ENCODE data around the gene IYD.
"Not testable (repeated sequence)": the region's sequence is repeated elsewhere in the genome, so short reads cannot be mapped to it uniquely, and the experiment has no call there.

The IYD gene

GRCh38 chr6:150449055-150449454 lies 80.2 kb downstream of the IYD start:
- POLR2A ChIA-PET; H3K36me3 ChIP-seq (ENCODE audit: control insufficient read depth in 2 of 2, insufficient read depth in 1 of 2, low read length in 2 of 2): not testable (repeated sequence)
- CTCF ChIA-PET, result interaction anchor here (0.7 kb wide), 1 partner anchor 15 kb away, joined by 3 read pairs; no protein-coding TSS in a partner anchor

More at GRCh38 chr6:150449055-150449454, 80.2 kb downstream of the IYD start:
- not testable (repeated sequence) for H3K4me1 ChIP-seq (ENCODE audit: control insufficient read depth, insufficient read depth, low read length); H3K27ac ChIP-seq (ENCODE audit: extremely low read depth, low read depth, low read length); H3K4me3 ChIP-seq (ENCODE audit: low read depth, low read length); H3K9me3 ChIP-seq (ENCODE audit: control insufficient read depth, insufficient read depth, low read depth, low read length)
- peak; percentile 41; the same call in 1 of the 2 replicates for TF ChIP-seq ZNF202 (tag by site-specific recombination; IDR thresholded peaks at IDR 0.05; ENCODE audit: borderline replicate concordance)
- 0 out of 2 replicates have a peak, but pooled peaks have one; percentile 30 for TF ChIP-seq ZNF19 (tag by site-specific recombination; IDR thresholded peaks at IDR 0.05; ENCODE audit: low read depth)
- peak; percentile 56 for TF ChIP-seq ZNF510 (tag by site-specific recombination; IDR thresholded peaks at IDR 0.05; ENCODE audit: insufficient replicate concordance)
- peak; percentile 53 for TF ChIP-seq ZBTB11 (tag by site-specific recombination; conservative IDR thresholded peaks at IDR 0.05; ENCODE audit: low read depth)
- TF ChIP-seq, protein P1, sequence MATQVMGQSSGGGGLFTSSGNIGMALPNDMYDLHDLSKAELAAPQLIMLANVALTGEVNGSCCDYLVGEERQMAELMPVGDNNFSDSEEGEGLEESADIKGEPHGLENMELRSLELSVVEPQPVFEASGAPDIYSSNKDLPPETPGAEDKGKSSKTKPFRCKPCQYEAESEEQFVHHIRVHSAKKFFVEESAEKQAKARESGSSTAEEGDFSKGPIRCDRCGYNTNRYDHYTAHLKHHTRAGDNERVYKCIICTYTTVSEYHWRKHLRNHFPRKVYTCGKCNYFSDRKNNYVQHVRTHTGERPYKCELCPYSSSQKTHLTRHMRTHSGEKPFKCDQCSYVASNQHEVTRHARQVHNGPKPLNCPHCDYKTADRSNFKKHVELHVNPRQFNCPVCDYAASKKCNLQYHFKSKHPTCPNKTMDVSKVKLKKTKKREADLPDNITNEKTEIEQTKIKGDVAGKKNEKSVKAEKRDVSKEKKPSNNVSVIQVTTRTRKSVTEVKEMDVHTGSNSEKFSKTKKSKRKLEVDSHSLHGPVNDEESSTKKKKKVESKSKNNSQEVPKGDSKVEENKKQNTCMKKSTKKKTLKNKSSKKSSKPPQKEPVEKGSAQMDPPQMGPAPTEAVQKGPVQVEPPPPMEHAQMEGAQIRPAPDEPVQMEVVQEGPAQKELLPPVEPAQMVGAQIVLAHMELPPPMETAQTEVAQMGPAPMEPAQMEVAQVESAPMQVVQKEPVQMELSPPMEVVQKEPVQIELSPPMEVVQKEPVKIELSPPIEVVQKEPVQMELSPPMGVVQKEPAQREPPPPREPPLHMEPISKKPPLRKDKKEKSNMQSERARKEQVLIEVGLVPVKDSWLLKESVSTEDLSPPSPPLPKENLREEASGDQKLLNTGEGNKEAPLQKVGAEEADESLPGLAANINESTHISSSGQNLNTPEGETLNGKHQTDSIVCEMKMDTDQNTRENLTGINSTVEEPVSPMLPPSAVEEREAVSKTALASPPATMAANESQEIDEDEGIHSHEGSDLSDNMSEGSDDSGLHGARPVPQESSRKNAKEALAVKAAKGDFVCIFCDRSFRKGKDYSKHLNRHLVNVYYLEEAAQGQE (tag by site-specific recombination; IDR thresholded peaks at IDR 0.05), result 0 out of 2 replicates have a peak, but pooled peaks have one; percentile 58
- TF ChIP-seq ZNF664 (tag by site-specific recombination; IDR thresholded peaks at IDR 0.05), result peak; percentile 51; the same call in 1 of the 2 replicates
- TF ChIP-seq ZNF558 (tag by site-specific recombination; IDR thresholded peaks at IDR 0.05), result 0 out of 2 replicates have a peak, but pooled peaks have one; percentile 30
- TF ChIP-seq ZNF140 (tag by site-specific recombination; IDR thresholded peaks at IDR 0.05), result peak; percentile 52; the same call in 1 of the 2 replicates
- peak; percentile 56; the same call in 1 of the 2 replicates for TF ChIP-seq ZNF266 (tag by site-specific recombination; IDR thresholded peaks at IDR 0.05; ENCODE audit: low read depth)
- TF ChIP-seq ZNF433 (tag by site-specific recombination; IDR thresholded peaks at IDR 0.05; ENCODE audit: low read depth), result 0 out of 2 replicates have a peak, but pooled peaks have one; percentile 38
- TF ChIP-seq ZNF394 (tag by site-specific recombination; IDR thresholded peaks at IDR 0.05; ENCODE audit: borderline replicate concordance), result peak; percentile 90
- TF ChIP-seq ZNF623 (tag by site-specific recombination; IDR thresholded peaks at IDR 0.05), result peak; percentile 60; the same call in 1 of the 2 replicates
- TF ChIP-seq ZNF555 (tag by site-specific recombination; conservative IDR thresholded peaks at IDR 0.05), result peak; percentile 64
- TF ChIP-seq ZNF138 (tag by site-specific recombination; IDR thresholded peaks at IDR 0.05; ENCODE audit: borderline replicate concordance), result 0 out of 2 replicates have a peak, but pooled peaks have one; percentile 50
- 0 out of 2 replicates have a peak, but pooled peaks have one; percentile 31 for TF ChIP-seq ZNF791 (tag by site-specific recombination; IDR thresholded peaks at IDR 0.05)
- TF ChIP-seq ZNF518A (tag by site-specific recombination; conservative IDR thresholded peaks at IDR 0.05; ENCODE audit: low read depth), result peak; percentile 87
- peak; percentile 69 for TF ChIP-seq ZNF426 (tag by site-specific recombination; IDR thresholded peaks at IDR 0.05)
- TF ChIP-seq ZBTB8A (tag by site-specific recombination; IDR thresholded peaks at IDR 0.05), result peak; percentile 61

Data from HEK293 (cell line).